ENCODE results near the gene PDIK1L.

PDIK1L gene

DNA sequence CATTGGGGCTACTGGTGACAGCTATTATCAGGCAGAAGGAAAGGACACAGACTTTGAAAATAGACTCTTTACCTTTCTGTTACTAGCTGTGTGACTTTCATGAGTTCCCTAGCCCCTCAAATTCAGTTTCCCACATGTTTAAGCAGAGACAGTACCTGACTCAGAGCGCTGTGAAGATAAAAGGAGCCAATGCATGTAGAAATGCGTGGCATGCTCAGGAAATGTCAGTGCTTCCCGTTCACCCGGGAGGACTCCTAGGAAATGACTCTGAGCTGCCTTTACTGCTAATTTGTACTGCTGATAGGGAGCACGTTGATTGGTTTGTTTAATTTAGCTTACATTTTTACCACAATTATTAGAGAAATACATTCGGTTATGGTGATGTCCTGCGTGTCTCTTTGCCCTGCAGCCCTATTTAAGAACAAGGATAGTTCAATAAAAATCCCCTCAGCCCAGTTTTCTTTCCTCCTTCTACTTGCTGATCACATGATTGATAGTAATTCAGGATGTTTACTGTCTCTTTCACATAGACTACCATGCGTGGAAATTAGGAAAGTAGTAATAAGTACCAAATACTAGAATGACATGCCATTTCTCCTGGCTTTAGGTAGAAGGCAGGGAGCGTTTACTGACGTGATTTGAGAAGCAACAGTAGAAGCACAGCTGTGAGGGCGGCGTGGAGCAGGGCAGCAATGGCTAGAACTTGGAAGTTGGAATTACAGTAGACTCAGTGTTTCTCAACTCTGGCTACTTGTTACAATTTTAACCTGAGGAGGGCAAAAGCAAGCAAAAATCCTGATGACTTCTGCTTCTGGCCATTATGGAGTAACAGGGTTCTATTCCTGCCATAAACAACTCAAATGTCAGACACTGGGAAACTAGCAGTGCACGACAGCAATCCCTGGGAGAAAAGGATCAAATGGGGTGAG is 15.9 kb downstream of the PDIK1L start:
- TF ChIP-seq, protein P1, sequence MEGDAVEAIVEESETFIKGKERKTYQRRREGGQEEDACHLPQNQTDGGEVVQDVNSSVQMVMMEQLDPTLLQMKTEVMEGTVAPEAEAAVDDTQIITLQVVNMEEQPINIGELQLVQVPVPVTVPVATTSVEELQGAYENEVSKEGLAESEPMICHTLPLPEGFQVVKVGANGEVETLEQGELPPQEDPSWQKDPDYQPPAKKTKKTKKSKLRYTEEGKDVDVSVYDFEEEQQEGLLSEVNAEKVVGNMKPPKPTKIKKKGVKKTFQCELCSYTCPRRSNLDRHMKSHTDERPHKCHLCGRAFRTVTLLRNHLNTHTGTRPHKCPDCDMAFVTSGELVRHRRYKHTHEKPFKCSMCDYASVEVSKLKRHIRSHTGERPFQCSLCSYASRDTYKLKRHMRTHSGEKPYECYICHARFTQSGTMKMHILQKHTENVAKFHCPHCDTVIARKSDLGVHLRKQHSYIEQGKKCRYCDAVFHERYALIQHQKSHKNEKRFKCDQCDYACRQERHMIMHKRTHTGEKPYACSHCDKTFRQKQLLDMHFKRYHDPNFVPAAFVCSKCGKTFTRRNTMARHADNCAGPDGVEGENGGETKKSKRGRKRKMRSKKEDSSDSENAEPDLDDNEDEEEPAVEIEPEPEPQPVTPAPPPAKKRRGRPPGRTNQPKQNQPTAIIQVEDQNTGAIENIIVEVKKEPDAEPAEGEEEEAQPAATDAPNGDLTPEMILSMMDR (IDR thresholded peaks at IDR 0.05; ENCODE audit: borderline replicate concordance, insufficient read depth, low read depth, low read length): no peak
- H3K4me3 ChIP-seq (ENCODE audit: low read depth, low read length): no peak overlapping the region

DNA sequence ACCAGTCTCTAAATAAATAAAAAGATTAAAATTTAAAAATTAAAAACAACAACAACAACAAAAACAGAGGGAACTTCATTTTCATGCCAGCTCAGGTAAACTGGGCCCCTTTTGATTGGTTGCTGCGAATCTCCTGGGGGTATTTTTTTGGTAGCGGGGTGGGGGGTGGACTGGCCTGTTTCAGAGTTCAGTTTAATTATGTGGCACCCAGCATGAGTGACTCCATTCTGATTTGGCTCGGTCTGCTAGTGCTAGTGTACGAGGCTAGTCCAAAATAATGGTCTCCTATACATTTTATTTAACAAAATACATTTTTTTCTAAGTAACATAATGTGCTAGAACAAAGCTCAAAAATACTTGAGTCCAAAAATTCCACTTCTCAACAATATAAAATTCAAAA is 18.2 kb downstream of the PDIK1L start:
- TF ChIP-seq, protein P1 (IDR thresholded peaks at IDR 0.05; ENCODE audit: borderline replicate concordance, insufficient read depth, low read depth, low read length): no peak
- H3K4me3 ChIP-seq (ENCODE audit: low read depth, low read length): no peak overlapping the region

DNA sequence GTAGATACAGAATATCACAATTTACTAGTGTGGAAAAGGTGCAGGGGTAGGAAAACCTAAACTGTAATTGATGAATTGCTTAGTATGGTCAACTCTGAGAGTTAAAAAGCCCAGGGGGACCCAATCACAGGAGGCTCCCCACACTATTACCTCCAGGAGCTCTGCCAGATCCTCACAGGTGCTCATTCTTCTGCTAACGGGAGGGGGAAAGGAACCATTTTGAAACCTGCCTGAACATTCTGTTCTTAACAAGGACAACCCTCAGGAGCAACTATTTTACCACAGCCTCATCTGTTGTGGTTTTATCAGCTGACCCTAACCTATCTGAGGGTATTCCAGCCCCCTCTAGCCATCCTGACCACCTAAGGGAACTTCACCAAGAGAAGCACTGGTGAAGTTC is 19.1 kb downstream of the PDIK1L start:
- TF ChIP-seq, protein P1 (IDR thresholded peaks at IDR 0.05; ENCODE audit: borderline replicate concordance, insufficient read depth, low read depth, low read length): no peak
- no peak overlapping the region for H3K4me3 ChIP-seq (ENCODE audit: low read depth, low read length)

DNA sequence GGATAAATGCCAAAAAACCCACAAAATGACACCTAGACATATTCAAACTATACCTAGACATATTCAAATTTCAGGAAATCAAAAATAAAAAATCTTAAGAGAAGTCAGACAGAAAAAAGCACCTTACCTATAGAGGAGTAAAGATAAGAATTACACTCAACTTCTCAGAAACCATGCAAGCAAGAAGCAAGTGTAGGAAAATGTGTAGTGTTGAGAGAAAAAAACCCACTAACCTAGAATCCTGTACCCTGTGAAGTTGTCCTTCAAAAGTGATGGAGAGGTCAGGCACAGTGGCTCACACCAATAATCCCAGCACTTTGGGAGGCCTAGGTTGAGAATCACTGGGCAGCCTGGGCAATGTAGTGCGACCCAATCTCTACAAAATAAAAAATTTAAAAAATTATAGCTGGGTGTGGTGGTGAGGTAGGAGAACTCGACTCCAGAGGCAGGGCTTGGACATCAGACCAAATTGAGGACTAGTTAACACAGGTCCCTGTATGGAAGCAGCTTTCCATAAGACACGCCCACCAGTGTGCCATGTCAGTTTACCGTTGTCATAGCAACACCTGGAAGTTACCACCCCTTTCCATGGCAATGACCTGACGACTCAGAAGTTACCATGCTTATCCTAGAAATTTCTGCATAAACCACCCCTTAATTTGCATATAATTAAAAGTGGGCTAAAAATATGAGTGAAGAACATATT is 20.7 kb downstream of the PDIK1L start:
- no peak overlapping the region for H3K4me3 ChIP-seq (ENCODE audit: low read depth, low read length)
- TF ChIP-seq, protein P1 (IDR thresholded peaks at IDR 0.05; ENCODE audit: borderline replicate concordance, insufficient read depth, low read depth, low read length): no peak

DNA sequence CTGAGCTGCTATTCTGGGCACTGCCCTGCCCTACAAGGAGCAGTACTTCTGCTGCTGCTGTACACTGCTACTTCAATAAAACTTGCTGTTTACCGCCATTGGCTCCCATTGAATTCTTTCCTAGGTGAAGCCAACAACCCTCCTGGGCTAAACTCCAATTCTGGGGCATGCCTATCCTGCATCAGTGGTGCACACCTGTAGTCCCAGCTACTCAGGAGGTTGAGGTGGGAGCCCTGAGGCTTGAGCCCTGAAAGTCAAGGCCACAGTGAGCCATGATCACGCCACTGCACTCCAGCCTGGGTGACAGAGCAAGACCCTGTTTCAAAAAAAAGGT is 21.2 kb downstream of the PDIK1L start:
- TF ChIP-seq, protein P1 (IDR thresholded peaks at IDR 0.05; ENCODE audit: borderline replicate concordance, insufficient read depth, low read depth, low read length): no peak

DNA sequence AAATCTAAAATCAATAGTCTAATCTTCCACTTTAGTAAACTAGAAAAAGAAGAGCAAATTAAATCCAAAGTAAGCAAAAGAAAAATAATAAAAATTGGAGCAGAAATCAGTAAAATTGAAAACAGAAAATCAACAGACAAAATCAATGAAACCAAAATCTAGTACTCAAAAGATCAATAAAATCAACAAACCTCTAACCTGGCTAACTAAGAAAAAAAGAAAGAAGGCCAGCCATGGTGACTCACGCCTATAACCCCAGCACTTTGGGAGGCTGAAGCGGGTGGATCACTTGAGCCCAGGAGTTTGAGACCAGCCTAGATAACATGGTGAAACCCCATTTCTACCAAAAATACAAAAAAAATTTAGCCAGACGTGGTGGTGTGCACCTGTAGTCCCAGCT is 22.8 kb downstream of the PDIK1L start:
- TF ChIP-seq, protein P1 (IDR thresholded peaks at IDR 0.05; ENCODE audit: borderline replicate concordance, insufficient read depth, low read depth, low read length): no peak

More for the DNA sequence above, 21.2 kb downstream of the PDIK1L start:
- no peak overlapping the region for H3K4me3 ChIP-seq (ENCODE audit: low read depth, low read length)

More for the DNA sequence above, 22.8 kb downstream of the PDIK1L start:
- no peak overlapping the region for H3K4me3 ChIP-seq (ENCODE audit: low read depth, low read length)
